ENCODE data around the gene PLCH1.

PLCH1 gene

GRCh38 chr3:155760653-155761052 is 15.8 kb upstream of the PLCH1 start:
- Histone ChIP-seq H3K4me2 (ENCODE audit: low read length) (no peak overlapping the region), H3K27ac (ENCODE audit: low read depth, low read length, poor library complexity, severe bottlenecking) (no peak overlapping the region), H3K9me3 (ENCODE audit: low read length) (no peaks in the 10 kb centered on the region), H3K27me3 (ENCODE audit: insufficient read depth, low read length) (no peaks in the 10 kb centered on the region), H2AFZ (ENCODE audit: low read length) (no peak overlapping the region), H4K20me1 (ENCODE audit: insufficient read depth, low read length) (no peaks in the 10 kb centered on the region), H3K9me2 (ENCODE audit: low read depth, low read length) (no peaks in the 10 kb centered on the region), H3K9ac (ENCODE audit: low read length) (no peak overlapping the region), H3K4me3 (ENCODE audit: low read depth, low read length, poor library complexity, severe bottlenecking) (no peak overlapping the region), H3K36me3 (ENCODE audit: insufficient read depth, low read length) (no peaks in the 10 kb centered on the region), H3K4me1 (ENCODE audit: insufficient read depth, low read length, severe bottlenecking) (no peaks in the 10 kb centered on the region), H3F3A (ENCODE audit: insufficient read depth, low read length) (no peaks in the 10 kb centered on the region), H3K79me2 (ENCODE audit: insufficient read depth, low read length) (no peaks in the 10 kb centered on the region)
- TF ChIP-seq CTCF (IDR thresholded peaks at IDR 0.05; ENCODE audit: low read length), result no peak
- TF ChIP-seq EZH2 (IDR thresholded peaks at IDR 0.05; ENCODE audit: borderline replicate concordance, low read length), result no peak

GRCh38 chr3:155757577-155757976 is 12.7 kb upstream of the PLCH1 start:
- H3K9me2 ChIP-seq (ENCODE audit: low read depth, low read length), result no peaks in the 10 kb centered on the region
- H3K4me3 ChIP-seq (ENCODE audit: low read depth, low read length, poor library complexity, severe bottlenecking), result no peak overlapping the region
- H3K27me3 ChIP-seq (ENCODE audit: insufficient read depth, low read length), result no peaks in the 10 kb centered on the region
- no peak overlapping the region for H3K27ac ChIP-seq (ENCODE audit: low read depth, low read length, poor library complexity, severe bottlenecking)
- no peak overlapping the region for H2AFZ ChIP-seq (ENCODE audit: low read length)
- H3K4me1 ChIP-seq (ENCODE audit: insufficient read depth, low read length, severe bottlenecking), result no peaks in the 10 kb centered on the region
- TF ChIP-seq CTCF (IDR thresholded peaks at IDR 0.05; ENCODE audit: low read length), result no peak
- no peak for TF ChIP-seq EZH2 (IDR thresholded peaks at IDR 0.05; ENCODE audit: borderline replicate concordance, low read length)
- no peak overlapping the region for H3K4me2 ChIP-seq (ENCODE audit: low read length)
- no peaks in the 10 kb centered on the region for H3K9me3 ChIP-seq (ENCODE audit: low read length)
- no peaks in the 10 kb centered on the region for H3K79me2 ChIP-seq (ENCODE audit: insufficient read depth, low read length)
- H3K9ac ChIP-seq (ENCODE audit: low read length), result no peak overlapping the region
- no peaks in the 10 kb centered on the region for H3F3A ChIP-seq (ENCODE audit: insufficient read depth, low read length)
- H4K20me1 ChIP-seq (ENCODE audit: insufficient read depth, low read length), result no peaks in the 10 kb centered on the region
- no peaks in the 10 kb centered on the region for H3K36me3 ChIP-seq (ENCODE audit: insufficient read depth, low read length)

- H3K4me3 ChIP-seq (ENCODE audit: low read depth, low read length, poor library complexity, severe bottlenecking), result no peak overlapping the region
- no peaks in the 10 kb centered on the region for H4K20me1 ChIP-seq (ENCODE audit: insufficient read depth, low read length)
- no peaks in the 10 kb centered on the region for H3K27me3 ChIP-seq (ENCODE audit: insufficient read depth, low read length)
- H3K36me3 ChIP-seq (ENCODE audit: insufficient read depth, low read length), result no peaks in the 10 kb centered on the region
- H3K4me1 ChIP-seq (ENCODE audit: insufficient read depth, low read length, severe bottlenecking), result no peaks in the 10 kb centered on the region
- no peak overlapping the region for H3K27ac ChIP-seq (ENCODE audit: low read depth, low read length, poor library complexity, severe bottlenecking)
- H3K9me2 ChIP-seq (ENCODE audit: low read depth, low read length), result no peaks in the 10 kb centered on the region
- no peak overlapping the region for H2AFZ ChIP-seq (ENCODE audit: low read length)
- H3K4me2 ChIP-seq (ENCODE audit: low read length), result no peak overlapping the region
- H3K79me2 ChIP-seq (ENCODE audit: insufficient read depth, low read length), result no peaks in the 10 kb centered on the region
- H3K9me3 ChIP-seq (ENCODE audit: low read length), result no peaks in the 10 kb centered on the region
- H3K9ac ChIP-seq (ENCODE audit: low read length), result no peak overlapping the region
- no peaks in the 10 kb centered on the region for H3F3A ChIP-seq (ENCODE audit: insufficient read depth, low read length)
- TF ChIP-seq CTCF (IDR thresholded peaks at IDR 0.05; ENCODE audit: low read length) (peak; percentile 92), EZH2 (IDR thresholded peaks at IDR 0.05; ENCODE audit: borderline replicate concordance, low read length) (no peak)
These were observed 8.3 kb upstream of the PLCH1 start for GRCh38 chr3:155753038-155753639.
